GM08714 (cell line): ENCODE results near the gene TBC1D14.

Experiments used
- H3K4me3 ChIP-seq: fragments of 200-500 bp; sonication (Bioruptor generic); 2 replicates; pipeline ENCODE4 v1.5.1; 2014; ENCODE audit warnings: mild to moderate bottlenecking, low read length, inconsistent platforms
- ZNF274 ChIP-seq: IDR thresholded peaks from 2 replicates; pipeline ENCODE4 v1.6.1; 2012; ENCODE audit warnings: mild to moderate bottlenecking, low read depth, low read length

TBC1D14 gene

GRCh38 chr4:7003879-7004240, 94.2 kb downstream of the TBC1D14 start:
- TF ChIP-seq ZNF274 = no peak
- no peak overlapping the region for H3K4me3 ChIP-seq

- TF ChIP-seq ZNF274 = no peak
- no peak overlapping the region for H3K4me3 ChIP-seq
These were observed 94.7 kb downstream of the TBC1D14 start for GRCh38 chr4:7004331-7004730.

- TF ChIP-seq ZNF274 = no peak
- no peak overlapping the region for H3K4me3 ChIP-seq
These were observed 95.9 kb downstream of the TBC1D14 start for GRCh38 chr4:7005571-7005970.

- no peak overlapping the region for H3K4me3 ChIP-seq
- TF ChIP-seq ZNF274 = no peak
These were observed 96.8 kb downstream of the TBC1D14 start for GRCh38 chr4:7006411-7006810.

GRCh38 chr4:7007142-7007907, 97.7 kb downstream of the TBC1D14 start:
- TF ChIP-seq ZNF274 = no peak
- H3K4me3 ChIP-seq = no peak overlapping the region

DNA sequence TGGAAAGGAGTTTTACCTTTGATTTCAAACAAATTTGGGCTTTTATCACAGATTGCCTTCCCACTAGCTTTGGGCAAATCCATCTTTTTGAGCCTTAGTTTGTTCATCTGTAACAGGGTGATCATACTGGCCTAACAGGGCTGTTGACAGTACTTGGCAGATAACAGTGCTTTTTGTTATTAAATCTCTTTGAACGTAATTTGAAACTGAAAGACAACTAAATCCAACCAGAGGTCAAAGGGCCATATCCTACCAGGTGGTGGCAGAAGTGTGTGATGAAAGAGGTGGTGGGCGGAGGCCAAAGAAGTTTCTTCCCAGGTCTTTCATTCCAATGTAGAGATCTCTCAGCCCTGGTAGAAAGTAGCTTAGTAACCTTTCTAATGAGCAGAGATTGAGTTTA, 98.3 kb downstream of the TBC1D14 start:
- no peak overlapping the region for H3K4me3 ChIP-seq
- no peak for TF ChIP-seq ZNF274

DNA sequence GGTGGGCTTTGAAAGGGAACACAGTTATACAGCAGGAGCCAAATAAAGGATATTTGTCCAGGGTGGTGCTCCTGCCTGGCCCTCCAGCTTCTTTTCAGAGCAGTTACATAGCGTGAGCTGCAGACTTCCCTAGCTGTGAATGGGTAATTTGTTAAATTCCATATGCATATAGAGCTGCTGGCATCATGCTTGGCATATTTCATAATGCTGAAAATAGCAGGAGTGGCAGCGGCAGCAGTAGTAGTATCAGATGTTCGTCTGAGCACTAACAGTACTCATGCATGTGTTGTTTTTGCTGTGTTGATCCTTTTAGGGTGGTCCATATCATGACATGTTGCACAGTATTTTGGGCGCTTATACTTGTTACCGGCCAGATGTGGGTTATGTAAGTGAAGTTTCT, 99.9 kb downstream of the TBC1D14 start:
- no peak overlapping the region for H3K4me3 ChIP-seq
- no peak for TF ChIP-seq ZNF274

DNA sequence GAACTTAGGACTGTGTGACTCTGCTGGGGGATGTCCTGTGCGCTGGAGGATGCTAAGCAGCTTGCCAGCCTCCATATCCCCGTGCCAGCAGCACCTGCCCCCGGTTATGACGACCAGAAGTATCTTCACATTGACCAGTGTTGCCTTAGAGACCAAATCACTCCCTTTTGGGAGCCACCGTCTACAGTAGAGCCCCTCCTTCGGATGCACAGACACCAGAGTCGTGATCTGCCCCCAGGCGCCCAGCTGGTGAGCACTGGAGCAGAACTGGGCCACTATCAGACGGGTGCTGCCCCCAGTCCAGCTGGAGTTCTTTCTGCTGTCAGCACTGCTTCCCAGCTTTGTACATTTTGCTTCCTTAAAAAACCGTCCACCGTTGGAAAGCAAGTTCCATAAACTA, 103.5 kb downstream of the TBC1D14 start:
- no peak for TF ChIP-seq ZNF274
- H3K4me3 ChIP-seq = no peak overlapping the region

GRCh38 chr4:7014815-7015214, 105.2 kb downstream of the TBC1D14 start:
- no peak overlapping the region for H3K4me3 ChIP-seq
- TF ChIP-seq ZNF274 = no peak

- TF ChIP-seq ZNF274 = no peak
- no peak overlapping the region for H3K4me3 ChIP-seq
These were observed 105.9 kb downstream of the TBC1D14 start for GRCh38 chr4:7015383-7016035.

DNA sequence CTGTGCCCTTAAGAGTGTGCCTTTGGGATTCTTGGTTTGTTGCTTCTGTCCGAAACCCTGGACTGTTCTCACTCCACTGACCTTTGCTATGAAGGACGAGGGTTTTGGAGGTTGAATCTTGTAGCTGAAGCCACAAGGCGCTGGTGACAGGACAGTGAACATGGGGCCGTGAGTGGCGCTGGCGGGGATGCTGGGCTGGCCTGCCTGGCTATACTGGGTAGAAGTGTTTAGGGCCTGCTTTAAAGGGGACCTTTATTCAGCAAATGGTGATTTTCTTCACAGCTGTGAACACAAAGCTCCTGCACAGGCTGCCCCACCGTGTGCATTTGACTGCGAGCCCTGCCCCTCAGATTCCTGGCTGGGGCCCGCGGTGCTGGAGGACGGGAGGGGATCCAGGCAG, 106.5 kb downstream of the TBC1D14 start:
- H3K4me3 ChIP-seq = no peak overlapping the region
- no peak for TF ChIP-seq ZNF274

GRCh38 chr4:7016512-7016911, 106.9 kb downstream of the TBC1D14 start:
- no peak overlapping the region for H3K4me3 ChIP-seq
- no peak for TF ChIP-seq ZNF274

- H3K4me3 ChIP-seq = no peak overlapping the region
- TF ChIP-seq ZNF274 = no peak
These were observed 107.9 kb downstream of the TBC1D14 start for GRCh38 chr4:7017446-7018048.

- H3K4me3 ChIP-seq = no peak overlapping the region
- no peak for TF ChIP-seq ZNF274
These were observed 108.7 kb downstream of the TBC1D14 start for GRCh38 chr4:7018281-7018680.

DNA sequence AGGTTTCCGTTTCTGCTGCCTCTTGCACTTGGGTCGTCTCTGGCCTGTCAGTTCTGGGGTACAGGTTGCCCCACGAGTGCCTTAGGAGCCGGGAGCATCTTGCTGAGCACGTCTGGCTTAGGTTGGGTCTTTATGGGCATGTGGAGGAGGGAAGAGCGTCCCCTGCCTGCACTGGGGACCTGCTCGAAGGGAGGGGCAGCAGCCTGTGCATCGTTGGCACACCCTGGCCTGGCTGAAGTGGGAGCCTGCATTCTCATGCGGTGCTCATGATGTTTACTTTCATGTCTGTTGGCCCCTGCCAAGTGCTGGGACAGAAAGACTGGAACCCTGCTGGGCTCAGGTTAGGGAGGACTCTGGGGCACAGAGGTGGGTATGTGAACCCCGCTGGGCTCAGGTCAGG, 109.7 kb downstream of the TBC1D14 start:
- no peak overlapping the region for H3K4me3 ChIP-seq
- no peak for TF ChIP-seq ZNF274
